Activated CD8-positive, alpha-beta memory T cell treated with anti-CD3 and anti-CD28 coated beads for 36 hours (primary cell): ENCODE results near the gene AAK1. TPM values are rescaled to one million over a fixed set of nuclear protein-coding genes. Genes with fewer than 3 reads are reported as not detected.
"Not testable (repeated sequence)": the region's sequence is repeated elsewhere in the genome, so short reads cannot be mapped to it uniquely, and the experiment has no call there.

Experiments used
- CTCF ChIA-PET: fragments of 350-600 bp; sonication (Branson Sonifier 250); formaldehyde crosslinking; loops from one replicate; lab custom pipeline; 2021; ENCODE audit warnings: antibody characterized with exemption; lab: Charles Lee
- POLR2A ChIA-PET: fragments of 350-600 bp; sonication (Branson Sonifier 250); formaldehyde crosslinking; loops from one replicate; lab custom pipeline; 2021; ENCODE audit warnings: antibody characterized with exemption; lab: Charles Lee
- total RNA-seq, 2 experiments: library from RNA; stranded (reverse); gene quantifications; one replicate each; pipeline ENCODE4 v1.2.3, GENCODE V29; 2021

AAK1 gene
- 10 to 100 TPM; 76.9 to 77.4 TPM for total RNA-seq

DNA sequence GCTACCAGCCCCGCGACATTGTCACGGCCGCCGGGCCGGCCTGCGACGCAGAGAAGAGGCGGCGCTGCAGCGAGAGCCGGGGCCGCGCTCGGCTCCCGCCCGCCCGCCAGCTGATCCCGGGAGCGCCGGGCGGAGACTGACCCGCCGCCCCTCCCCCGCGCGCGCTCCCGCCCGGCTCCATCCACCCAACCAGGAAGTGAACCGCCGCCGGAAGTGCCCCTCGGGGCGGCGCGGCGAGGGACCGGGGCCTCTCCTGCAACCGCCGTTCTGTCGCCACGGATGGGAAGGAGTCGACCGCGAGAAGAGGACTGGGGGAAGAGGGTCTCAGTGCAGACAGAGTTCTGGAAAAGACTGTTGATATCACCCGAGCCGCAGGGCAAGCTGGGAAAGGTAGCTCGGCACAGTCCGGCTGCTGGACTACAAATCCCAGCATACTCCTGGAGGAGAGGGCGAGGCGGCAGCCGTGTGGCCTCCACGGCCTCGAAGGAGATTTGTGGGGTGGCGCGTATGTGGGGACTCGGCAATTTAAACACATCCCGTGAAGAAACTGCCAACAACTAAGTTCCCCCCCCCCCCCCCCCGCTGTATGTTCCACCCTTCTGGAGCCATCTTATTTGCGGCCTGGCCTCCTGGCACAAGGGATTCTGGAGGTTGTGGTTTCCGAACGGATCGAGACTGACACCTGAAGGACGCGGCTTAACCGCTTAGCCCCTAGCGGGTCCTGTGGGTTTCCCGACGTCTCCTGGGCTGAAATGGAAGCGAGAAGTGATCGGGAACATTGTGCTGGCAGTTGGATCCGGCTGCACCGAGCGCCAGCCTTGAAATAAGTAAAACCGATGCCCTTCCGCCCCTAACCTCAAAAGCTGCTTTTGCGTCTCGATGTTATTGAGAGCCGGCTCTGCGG lies at the start of gene AAK1:
AAK1 (minus strand) TSS at position 138 of the 904 bp plus-strand sequence. CDS start 699 bp downstream, outside the sequence.
- ChIA-PET CTCF (interaction anchor here (0.6 to 1.6 kb wide), 10 partner anchors 43 to 922 kb away, joined by 3 to 5 read pairs (median 3); partner anchors contain the start of gene NFU1), POLR2A (interaction anchor here (0.6 to 2.0 kb wide), 12 partner anchors 16 to 1394 kb away, joined by 3 to 12 read pairs (median 3); partner anchors contain the start of genes C2orf42, MXD1 and NFU1)

DNA sequence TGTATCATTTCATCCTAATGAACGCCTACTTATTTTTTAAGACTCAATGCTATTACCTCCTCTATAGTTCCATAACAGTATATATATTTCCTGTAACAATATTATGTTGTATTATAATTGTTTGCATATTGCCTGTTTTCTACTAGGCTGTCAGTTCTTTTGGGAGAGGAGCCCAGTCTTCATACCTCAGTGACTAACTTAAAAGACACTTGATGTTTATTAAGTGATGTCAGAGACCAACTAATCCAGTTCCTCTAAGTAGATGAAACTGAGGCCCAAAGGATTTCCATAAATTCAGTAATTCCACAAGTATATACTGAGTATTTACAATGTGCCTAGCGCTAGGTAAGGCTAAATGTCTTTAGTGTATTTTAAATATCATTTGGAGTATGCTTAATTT lies 48.9 kb upstream of the AAK1 start:
- POLR2A ChIA-PET, result no interaction called here
- CTCF ChIA-PET, result interaction anchor here (0.8 kb wide), 1 partner anchor 108 kb away, joined by 3 read pairs; no protein-coding TSS in a partner anchor

DNA sequence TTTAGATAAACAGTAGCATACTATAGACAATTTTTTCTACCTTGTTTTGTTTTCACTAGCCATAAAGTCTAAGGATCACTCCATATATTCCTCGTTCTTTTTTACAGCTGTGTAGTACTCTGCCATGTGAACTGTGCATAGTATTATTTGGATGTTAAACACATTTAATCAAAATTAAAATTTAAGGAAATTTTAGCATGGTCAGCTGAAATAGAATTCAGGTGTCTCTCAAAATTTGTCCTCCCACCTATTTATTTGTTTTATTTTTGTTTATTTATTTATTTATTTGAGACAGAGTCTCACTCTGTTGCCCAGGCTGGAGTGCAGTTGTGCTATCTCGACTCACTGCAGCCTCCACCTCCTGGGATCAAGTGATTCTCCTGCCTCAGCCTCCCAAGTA lies 46.4 kb upstream of the AAK1 start:
- ChIA-PET POLR2A (no interaction called here), CTCF (no interaction called here)

DNA sequence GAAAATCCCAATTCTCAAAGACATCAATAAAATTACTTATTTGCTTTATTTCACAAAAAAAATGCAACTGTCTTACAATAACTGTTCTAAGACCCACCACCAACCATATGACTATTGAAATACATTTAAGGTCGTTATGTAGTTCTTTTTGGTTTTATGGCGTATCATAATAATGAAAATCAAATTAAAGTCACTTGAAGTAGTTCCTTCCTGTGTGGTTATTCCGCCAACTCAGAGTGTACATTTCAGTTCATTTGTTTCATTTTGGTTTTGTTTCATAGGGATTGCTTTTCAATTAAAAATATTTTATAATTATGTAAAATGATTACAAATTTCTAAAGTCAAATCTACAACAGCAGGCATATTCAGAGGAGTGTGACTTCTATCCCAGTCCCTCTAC lies 45.9 kb upstream of the AAK1 start:
- POLR2A ChIA-PET, result no interaction called here
- CTCF ChIA-PET, result no interaction called here

DNA sequence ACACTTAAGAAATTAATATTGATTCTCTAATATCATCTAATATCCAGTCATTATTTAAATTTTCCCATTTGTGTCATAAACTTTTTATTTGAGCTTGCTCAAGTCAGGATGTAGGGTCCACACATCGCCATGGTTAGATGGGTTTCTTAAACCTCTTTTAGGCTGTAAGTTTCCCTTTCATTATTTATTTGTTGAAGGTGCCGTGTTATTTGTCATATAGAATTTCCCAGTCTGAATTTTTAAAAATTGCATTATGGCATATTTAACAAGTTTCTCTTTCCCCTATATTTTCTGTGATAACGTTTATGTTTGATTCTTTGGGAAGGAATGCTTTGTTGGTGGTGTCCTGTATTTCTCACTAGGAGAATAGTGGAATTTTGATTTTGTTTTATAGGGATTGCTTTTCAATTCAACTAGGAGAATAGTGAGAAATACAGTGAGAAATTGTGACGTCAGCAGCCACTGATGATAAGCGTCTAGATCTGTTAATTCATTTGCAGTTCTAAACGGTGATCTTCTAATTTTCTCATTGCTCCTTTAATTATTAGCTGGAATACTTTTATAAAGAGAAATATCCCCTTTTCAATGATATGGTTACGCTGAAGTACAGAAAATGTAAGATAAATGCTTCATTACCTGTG lies 44.6 kb upstream of the AAK1 start:
- ChIA-PET POLR2A (no interaction called here), CTCF (no interaction called here)

DNA sequence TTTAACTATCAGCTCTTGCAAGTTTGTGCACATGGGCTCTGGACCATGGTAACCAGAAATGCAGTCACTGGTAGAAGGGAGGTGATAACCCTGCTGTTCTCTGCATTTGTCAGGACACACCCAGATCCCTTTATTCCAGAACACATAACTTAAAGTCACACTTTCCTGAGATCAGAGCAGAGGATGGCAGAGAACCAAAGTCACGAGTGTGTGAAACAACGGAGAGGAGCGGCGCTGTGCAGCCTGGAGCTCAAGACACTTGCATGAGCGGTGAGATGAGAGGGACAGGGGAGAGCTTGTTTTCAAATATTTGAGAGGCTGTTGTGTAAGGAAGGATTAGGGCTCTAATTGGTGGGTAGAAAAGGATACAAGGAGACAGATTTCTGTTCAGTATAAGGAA lies 43.3 kb upstream of the AAK1 start:
- POLR2A ChIA-PET, result interaction anchor here (1.1 kb wide), 1 partner anchor 42 kb away, joined by 3 read pairs; no protein-coding TSS in a partner anchor
- CTCF ChIA-PET, result interaction anchor here (0.6 to 1.3 kb wide), 2 partner anchors 16 to 42 kb away, joined by 3 to 5 read pairs; no protein-coding TSS in a partner anchor

DNA sequence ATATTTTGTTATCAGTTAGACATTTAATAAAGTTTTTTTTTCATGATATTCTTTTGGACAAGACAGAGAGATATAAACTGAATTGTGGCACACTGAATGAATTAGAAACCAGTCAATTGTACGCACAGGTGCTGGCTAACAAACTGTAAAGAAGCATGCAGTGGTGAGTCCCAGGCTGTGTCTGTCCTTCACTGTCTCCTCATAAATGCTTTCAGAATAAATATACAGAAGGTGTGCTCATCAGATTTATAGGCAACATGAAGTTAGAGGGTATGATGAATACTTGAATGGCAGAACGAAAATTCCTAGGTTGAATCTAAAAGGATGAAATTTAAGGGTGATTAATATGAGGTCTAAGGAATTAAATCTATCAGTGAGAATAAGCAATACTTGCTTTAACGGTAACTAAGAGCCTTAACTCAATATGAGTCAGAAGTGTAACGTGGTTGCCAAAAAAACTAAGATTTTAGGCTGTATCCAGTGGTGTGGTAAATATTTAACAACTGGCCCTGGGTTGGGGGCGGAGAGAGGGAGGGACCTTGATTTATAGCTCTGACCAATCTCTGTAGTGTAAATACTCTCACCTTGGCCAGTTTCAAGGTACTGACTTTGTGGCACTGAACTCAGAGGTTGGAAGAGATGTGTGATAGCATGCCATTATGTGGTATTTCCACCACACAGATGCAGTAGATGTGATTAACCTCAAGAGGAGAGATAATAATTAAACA lies 41.9 kb upstream of the AAK1 start:
- ChIA-PET CTCF (no interaction called here), POLR2A (interaction anchor here (1.1 kb wide), 1 partner anchor 41 kb away, joined by 3 read pairs; no protein-coding TSS in a partner anchor)

DNA sequence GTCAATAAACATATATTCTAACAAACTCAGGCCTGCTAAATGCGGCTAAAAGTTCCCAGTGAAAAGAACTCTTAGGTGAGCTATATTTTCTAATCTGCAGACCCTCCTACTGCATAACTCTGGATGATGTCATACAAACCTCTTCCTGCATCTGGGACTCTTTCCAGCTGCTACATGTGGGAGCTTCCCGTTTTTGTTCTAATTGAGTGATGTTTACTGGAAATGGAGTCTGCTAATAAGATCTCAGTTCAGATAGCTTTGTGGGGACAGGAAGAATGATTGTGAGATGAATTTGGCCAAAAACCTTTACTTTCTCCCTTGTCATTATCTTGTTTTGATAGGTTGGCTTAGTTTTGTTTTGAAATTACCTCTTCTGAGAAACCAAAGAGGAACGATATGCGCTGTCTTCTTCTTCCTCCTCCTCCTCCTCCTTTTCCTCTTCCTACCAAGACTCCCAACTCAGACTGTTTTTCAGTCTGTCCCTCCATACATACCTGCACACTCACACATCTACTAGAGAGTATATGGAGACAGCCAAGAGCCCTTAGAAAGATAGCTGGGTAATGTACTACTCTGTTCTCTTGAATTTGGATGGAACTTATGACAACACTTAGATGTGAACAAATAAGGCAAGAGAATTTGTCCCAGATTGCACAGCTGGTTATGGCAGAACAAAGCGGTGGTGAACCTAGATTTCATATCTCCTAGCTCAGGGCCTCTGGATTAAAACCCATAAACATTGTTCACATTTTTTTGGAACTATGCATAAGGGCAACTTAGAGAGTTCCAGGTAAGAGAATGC lies 39.8 kb upstream of the AAK1 start:
- ChIA-PET CTCF (interaction anchor here (0.9 to 1.2 kb wide), 4 partner anchors 31 to 83 kb away, joined by 3 to 4 read pairs (median 3); no protein-coding TSS in a partner anchor), POLR2A (interaction anchor here (0.7 to 1.8 kb wide), 4 partner anchors 9 to 101 kb away, joined by 3 to 8 read pairs (median 4); partner anchors contain the start of gene AAK1)

DNA sequence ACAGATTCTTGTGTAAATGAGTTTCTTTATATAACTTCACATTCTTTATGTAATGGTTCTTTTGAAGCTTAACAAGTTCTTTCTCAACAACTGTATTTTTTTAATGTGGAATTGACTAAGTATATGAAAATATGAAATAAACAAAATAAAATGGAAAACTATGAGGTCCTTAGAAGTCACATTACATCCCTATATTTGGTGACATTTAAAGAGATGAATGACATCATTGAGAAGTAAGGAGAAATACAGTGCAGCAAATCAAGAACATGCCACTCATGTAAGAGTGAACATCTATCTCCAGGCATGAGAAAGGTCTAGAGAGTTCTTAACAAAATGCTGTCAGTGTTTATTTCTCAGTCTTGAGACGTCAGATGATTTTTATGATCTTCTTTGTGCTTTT lies 39.0 kb upstream of the AAK1 start:
- CTCF ChIA-PET, result interaction anchor here (1.1 to 1.2 kb wide), 2 partner anchors 30 to 82 kb away, joined by 3 to 4 read pairs; no protein-coding TSS in a partner anchor
- POLR2A ChIA-PET, result interaction anchor here (0.7 to 1.8 kb wide), 3 partner anchors 8 to 41 kb away, joined by 3 to 8 read pairs (median 4); partner anchors contain the start of gene AAK1

DNA sequence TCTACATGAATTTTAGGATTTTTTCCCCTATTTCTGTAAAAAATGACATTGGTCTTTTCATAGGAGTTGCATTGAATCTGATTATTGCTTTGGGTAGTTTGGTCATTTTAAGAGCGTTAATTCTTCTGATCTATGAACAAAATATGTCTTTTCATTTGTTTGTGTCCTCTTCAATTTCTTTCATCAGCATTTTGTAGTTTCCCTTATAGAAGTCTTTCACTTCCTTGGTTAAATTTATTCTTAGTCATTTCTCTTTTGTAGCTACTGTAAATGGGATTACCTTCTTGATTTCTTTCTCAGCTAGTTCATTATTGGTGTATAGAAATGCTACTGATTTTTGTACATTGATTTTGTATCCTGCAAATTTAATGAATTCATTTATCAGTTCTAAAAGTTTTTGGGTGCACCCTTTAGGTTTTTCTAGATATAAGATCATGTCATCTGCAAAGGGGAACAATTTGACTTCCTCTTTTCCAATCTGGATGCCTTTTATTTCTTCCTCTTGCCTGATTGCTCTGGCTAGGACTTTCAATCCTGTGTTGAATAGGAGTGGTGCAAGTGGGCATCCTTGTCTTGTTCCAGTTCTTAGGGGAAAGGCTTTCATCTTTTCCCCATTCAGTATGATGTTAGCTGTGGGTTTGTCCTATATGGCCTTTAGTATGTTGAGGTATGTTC lies 36.6 kb upstream of the AAK1 start:
- CTCF ChIA-PET, result no interaction called here
- POLR2A ChIA-PET, result no interaction called here

DNA sequence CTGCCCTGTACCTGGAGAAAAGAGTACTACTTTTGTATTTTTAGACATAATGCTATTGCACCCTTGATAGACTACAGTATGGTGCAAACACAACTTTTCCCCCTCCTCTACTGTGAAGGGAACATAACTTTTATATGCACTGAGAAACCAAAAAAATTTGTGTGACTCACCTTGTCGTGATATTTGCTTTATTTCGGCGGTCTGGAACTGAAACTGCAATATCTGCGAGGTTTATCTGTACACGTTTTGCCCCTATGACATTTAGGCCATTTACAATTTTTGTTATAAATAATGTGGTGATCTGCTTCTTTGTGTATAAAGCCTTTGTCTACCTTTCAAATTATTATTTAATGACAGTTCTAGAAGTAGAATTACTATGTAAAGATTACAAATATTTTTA lies 34.4 kb upstream of the AAK1 start:
- ChIA-PET CTCF (no interaction called here), POLR2A (no interaction called here)

DNA sequence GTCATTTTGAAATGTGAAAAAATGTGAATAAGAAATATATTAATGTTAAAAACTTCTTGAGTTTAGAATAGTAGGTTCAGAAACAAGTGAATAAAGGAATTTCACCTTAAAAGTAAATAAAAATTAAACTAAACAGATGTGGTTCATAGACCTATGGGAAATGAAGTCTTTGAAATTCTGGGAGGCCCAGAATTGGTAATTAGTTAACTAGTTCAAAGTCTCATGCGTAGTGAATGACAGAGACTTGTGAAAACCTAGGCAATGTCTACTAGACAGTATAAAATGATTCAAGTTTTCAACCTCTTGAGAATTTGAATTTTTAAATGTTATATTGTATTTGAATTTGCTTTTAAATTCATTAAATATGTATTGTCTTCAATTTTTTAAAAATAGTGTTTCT lies 32.6 kb upstream of the AAK1 start:
- ChIA-PET POLR2A (no interaction called here), CTCF (no interaction called here)

DNA sequence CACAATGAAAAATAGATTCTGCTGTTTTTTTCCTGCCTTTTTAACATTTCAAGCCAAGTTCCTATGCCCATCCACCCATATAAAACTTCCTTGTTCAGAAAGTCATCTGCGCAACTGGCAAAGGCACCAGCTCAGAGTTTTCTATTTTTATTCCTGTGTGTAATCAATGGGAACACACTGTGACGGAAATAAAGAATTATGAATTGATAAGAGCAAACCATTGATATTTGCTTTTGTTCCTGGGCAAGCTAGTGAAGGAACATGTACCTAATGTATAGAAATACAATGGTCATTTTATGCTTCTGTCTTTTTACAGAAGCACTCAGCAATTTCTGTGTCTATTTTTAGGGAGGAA lies 30.8 kb upstream of the AAK1 start:
- CTCF ChIA-PET, result no interaction called here
- POLR2A ChIA-PET, result interaction anchor here (0.6 to 0.9 kb wide), 2 partner anchors 9 to 53 kb away, joined by 4 read pairs; no protein-coding TSS in a partner anchor

DNA sequence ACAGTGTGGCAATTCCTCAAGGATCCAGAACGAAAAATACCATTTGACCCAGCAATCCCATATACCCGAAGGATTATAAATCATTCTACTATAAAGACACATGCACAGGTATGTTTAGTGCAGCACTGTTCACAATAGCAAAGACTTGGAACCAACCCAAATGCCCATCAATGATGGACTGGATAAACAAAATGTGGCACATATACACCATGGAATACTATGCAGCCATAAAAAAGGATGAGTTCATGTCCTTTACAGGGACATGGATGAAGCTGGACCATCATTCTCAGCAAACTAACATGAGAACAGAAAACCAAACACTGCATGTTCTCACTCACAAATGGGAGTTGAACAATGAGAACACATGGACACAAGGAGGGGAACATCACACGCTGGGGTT lies 29.6 kb upstream of the AAK1 start:
- POLR2A ChIA-PET, CTCF ChIA-PET: not testable (repeated sequence)

DNA sequence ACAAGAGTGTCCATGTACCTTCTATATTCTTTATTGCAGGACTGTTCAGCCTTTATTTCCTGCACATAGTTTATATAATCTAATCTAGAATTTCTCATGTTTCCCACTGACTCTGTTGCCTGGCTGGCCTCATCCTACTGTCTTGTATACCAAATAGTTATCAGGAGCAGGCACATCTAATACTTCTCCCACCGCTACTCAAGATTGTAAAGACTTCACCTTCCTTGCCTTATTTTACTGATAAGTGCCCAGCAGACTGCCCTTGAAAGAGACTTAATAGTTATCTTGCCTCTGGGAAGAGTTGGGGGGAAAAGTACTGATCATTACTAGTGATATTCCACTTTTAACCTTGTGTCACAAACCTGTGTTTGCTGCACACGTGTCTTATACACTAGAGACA lies 26.1 kb upstream of the AAK1 start:
- CTCF ChIA-PET, result no interaction called here
- POLR2A ChIA-PET, result interaction anchor here (0.6 kb wide), 1 partner anchor 15 kb away, joined by 9 read pairs; no protein-coding TSS in a partner anchor

DNA sequence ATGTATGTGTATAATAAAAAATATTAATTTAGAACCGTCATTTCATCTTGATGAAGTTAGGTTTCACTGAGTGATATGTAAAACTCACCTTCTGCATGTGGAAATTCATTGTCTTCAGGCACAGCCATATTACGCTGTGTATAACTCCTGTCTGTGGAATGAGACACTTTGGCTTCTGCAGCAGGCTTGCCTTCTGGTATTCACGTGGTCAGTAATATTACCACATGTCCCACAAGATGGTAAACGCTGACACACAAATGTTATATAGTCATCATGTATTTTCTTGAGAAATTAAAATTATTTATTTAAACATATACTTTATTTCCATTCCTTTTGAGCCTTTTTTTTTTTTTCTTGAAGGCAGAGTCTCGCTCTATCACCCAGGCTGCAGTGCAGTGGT lies 25.1 kb upstream of the AAK1 start:
- POLR2A ChIA-PET, result no interaction called here
- CTCF ChIA-PET, result no interaction called here

DNA sequence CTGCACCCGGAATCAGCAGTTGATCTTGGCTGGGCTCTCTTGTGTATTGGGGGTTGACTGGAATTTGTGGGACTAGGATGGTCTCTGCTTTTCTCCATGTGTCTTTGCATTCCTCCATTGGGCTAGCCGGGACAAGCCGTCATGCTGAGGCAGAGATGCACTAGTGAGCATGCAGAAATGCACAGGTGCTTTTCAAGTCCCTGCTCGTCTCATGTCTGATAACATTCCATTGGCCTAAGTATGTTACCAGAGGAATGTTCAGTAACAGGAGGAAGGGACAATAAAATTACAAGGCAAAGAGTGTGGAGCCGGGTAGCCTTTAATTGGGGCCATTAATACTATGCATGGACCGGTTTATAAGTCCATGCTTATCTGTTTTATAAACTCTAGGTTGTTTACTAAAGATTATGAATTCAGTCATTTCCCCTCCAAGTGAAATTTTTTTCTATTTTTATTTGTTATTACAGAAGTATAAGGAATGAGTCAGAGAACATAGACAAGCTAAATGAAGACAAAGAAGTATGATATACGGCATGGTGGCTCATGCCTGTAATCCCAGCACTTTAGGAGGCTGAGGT lies 24.4 kb upstream of the AAK1 start:
- ChIA-PET CTCF (no interaction called here), POLR2A (no interaction called here)
